GM18517 (cell line): ENCODE measurements around the gene ZFAND6.
"Not testable (repeated sequence)": the region's sequence is repeated elsewhere in the genome, so short reads cannot be mapped to it uniquely, and the experiment has no call there.

Experiments
- ATAC-seq: cut with Tn5 transposase; IDR thresholded peaks from one replicate; pipeline ENCODE4 v1.9.1; 2021; ENCODE audit warnings: mild to moderate bottlenecking, moderate library complexity; ENCODE audit not compliant: unreplicated experiment

Gene ZFAND6

GRCh38 chr15:80140909-80141308 is 81.4 kb downstream of the ZFAND6 start:
- no peak for ATAC-seq

GRCh38 chr15:80141916-80142598 is 82.6 kb downstream of the ZFAND6 start:
- ATAC-seq: no peak

GRCh38 chr15:80142646-80143045 is 83.2 kb downstream of the ZFAND6 start:
- no peak for ATAC-seq

- ATAC-seq: no peak
Observed at GRCh38 chr15:80151148-80151547, 91.7 kb downstream of the ZFAND6 start.

- ATAC-seq: no peak
Observed at GRCh38 chr15:80151576-80151975, 92.1 kb downstream of the ZFAND6 start.

GRCh38 chr15:80152180-80152895 is 92.9 kb downstream of the ZFAND6 start:
- no peak for ATAC-seq

GRCh38 chr15:80152896-80153876 is 93.7 kb downstream of the ZFAND6 start, which contains the start of gene FAH:
TSS of gene FAH (plus strand) at chr15:80152999. CDS start at chr15:80153055, 56 bp downstream.
- no peak for ATAC-seq

GRCh38 chr15:80153900-80154299 is 94.4 kb downstream of the ZFAND6 start:
- ATAC-seq: no peak

- no peak for ATAC-seq
Observed at GRCh38 chr15:80154336-80154735, 94.9 kb downstream of the ZFAND6 start.

GRCh38 chr15:80155001-80155377 is 95.5 kb downstream of the ZFAND6 start:
- no peak for ATAC-seq

GRCh38 chr15:80155378-80156175 is 96.1 kb downstream of the ZFAND6 start:
- ATAC-seq: not testable (repeated sequence)

- ATAC-seq: no peak
Observed at GRCh38 chr15:80156176-80156720, 96.8 kb downstream of the ZFAND6 start.

GRCh38 chr15:80157215-80157614 is 97.7 kb downstream of the ZFAND6 start:
- no peak for ATAC-seq

- no peak for ATAC-seq
Observed at GRCh38 chr15:80159301-80159700, 99.8 kb downstream of the ZFAND6 start.

GRCh38 chr15:80159811-80160569 is 100.5 kb downstream of the ZFAND6 start:
- ATAC-seq: no peak

GRCh38 chr15:80160570-80161156 is 101.2 kb downstream of the ZFAND6 start:
- ATAC-seq: no peak

- no peak for ATAC-seq
Observed at GRCh38 chr15:80161468-80162016, 102.1 kb downstream of the ZFAND6 start.

GRCh38 chr15:80162059-80162554 is 102.6 kb downstream of the ZFAND6 start:
- no peak for ATAC-seq

GRCh38 chr15:80163217-80163616 is 103.7 kb downstream of the ZFAND6 start:
- no peak for ATAC-seq
